HEK293 (cell line): ENCODE results near the gene CAMTA2.

Source experiments
- EGR2 ChIP-seq: fragments of 450-650 bp; formaldehyde crosslinking; IDR thresholded peaks from 2 replicates; pipeline ENCODE4 v1.5.1; 2016; ENCODE audit warnings: low read depth, missing biosample characterization, missing genetic modification characterization
- GLIS2 ChIP-seq: fragments of 450-650 bp; formaldehyde crosslinking; IDR thresholded peaks from 2 replicates; pipeline ENCODE4 v1.5.1; 2016; ENCODE audit warnings: missing biosample characterization, missing genetic modification characterization
- KLF10 ChIP-seq: fragments of 450-650 bp; IDR thresholded peaks from 2 replicates; pipeline ENCODE4 v1.5.1; 2018; ENCODE audit warnings: missing biosample characterization, mild to moderate bottlenecking, missing genetic modification characterization
- KLF9 ChIP-seq: fragments of 450-650 bp; formaldehyde crosslinking; IDR thresholded peaks from 2 replicates; pipeline ENCODE4 v1.5.1; 2016; ENCODE audit warnings: missing biosample characterization, missing genetic modification characterization, low read depth
- OSR2 ChIP-seq: fragments of 450-650 bp; formaldehyde crosslinking; IDR thresholded peaks from 2 replicates; pipeline ENCODE4 v1.5.1; 2016; ENCODE audit warnings: missing biosample characterization, missing genetic modification characterization
- PBX3 ChIP-seq: sonication (generic); formaldehyde crosslinking; IDR thresholded peaks from 2 replicates; pipeline ENCODE4 v1.8.1; 2022; ENCODE audit warnings: mild to moderate bottlenecking, moderate library complexity, missing genetic modification reagents
- PRDM1 ChIP-seq: fragments of 450-650 bp; formaldehyde crosslinking; IDR thresholded peaks from 2 replicates; pipeline ENCODE4; 2016; ENCODE audit warnings: missing biosample characterization, missing genetic modification characterization
- SALL2 ChIP-seq: fragments of 450-650 bp; formaldehyde crosslinking; IDR thresholded peaks from 2 replicates; pipeline ENCODE4 v1.5.0; 2017; ENCODE audit warnings: missing biosample characterization, mild to moderate bottlenecking, missing genetic modification characterization, borderline replicate concordance
- SP3 ChIP-seq: fragments of 450-650 bp; formaldehyde crosslinking; IDR thresholded peaks from 2 replicates; pipeline ENCODE4 v1.5.1; 2016; ENCODE audit warnings: missing biosample characterization, missing genetic modification characterization
- ZBTB17 ChIP-seq: fragments of 450-650 bp; formaldehyde crosslinking; IDR thresholded peaks from 2 replicates; pipeline ENCODE4 v1.5.1; 2016; ENCODE audit warnings: missing biosample characterization, missing genetic modification characterization
- ZFHX2 ChIP-seq: fragments of 450-650 bp; formaldehyde crosslinking; conservative IDR thresholded peaks from 2 replicates; pipeline ENCODE4 v1.5.1; 2016; ENCODE audit warnings: missing biosample characterization, missing genetic modification characterization
- ZNF121 ChIP-seq: fragments of 450-650 bp; formaldehyde crosslinking; IDR thresholded peaks from 2 replicates; pipeline ENCODE4 v1.5.1; 2016; ENCODE audit warnings: missing biosample characterization, missing genetic modification characterization
- ZNF132 ChIP-seq: fragments of 450-650 bp; formaldehyde crosslinking; IDR thresholded peaks from 2 replicates; pipeline ENCODE4 v1.5.1; 2017; ENCODE audit warnings: missing biosample characterization, missing genetic modification characterization, borderline replicate concordance
- ZNF324 ChIP-seq: fragments of 450-650 bp; formaldehyde crosslinking; IDR thresholded peaks from 2 replicates; pipeline ENCODE4 v1.5.1; 2016; ENCODE audit warnings: missing biosample characterization, missing genetic modification characterization
- ZNF341 ChIP-seq: fragments of 450-650 bp; formaldehyde crosslinking; IDR thresholded peaks from 2 replicates; pipeline ENCODE4; 2016; ENCODE audit warnings: low read depth, missing biosample characterization, missing genetic modification characterization
- ZNF423 ChIP-seq: fragments of 450-650 bp; formaldehyde crosslinking; IDR thresholded peaks from 2 replicates; pipeline ENCODE4 v1.5.1; 2016; ENCODE audit warnings: missing biosample characterization, missing genetic modification characterization
- ZNF426 ChIP-seq: fragments of 450-650 bp; formaldehyde crosslinking; IDR thresholded peaks from 2 replicates; pipeline ENCODE4 v1.5.1; 2017; ENCODE audit warnings: missing biosample characterization, missing genetic modification characterization, mild to moderate bottlenecking, inconsistent platforms, moderate library complexity
- ZNF629 ChIP-seq: fragments of 450-650 bp; formaldehyde crosslinking; IDR thresholded peaks from 2 replicates; pipeline ENCODE4 v1.5.1; 2017; ENCODE audit warnings: missing biosample characterization, missing genetic modification characterization
- ZNF645 ChIP-seq: fragments of 450-650 bp; formaldehyde crosslinking; IDR thresholded peaks from 2 replicates; pipeline ENCODE4; 2016; ENCODE audit warnings: missing biosample characterization, missing genetic modification characterization
- ZNF677 ChIP-seq: fragments of 450-650 bp; IDR thresholded peaks from 2 replicates; pipeline ENCODE4 v1.5.0; 2018; ENCODE audit warnings: missing biosample characterization, mild to moderate bottlenecking, missing genetic modification characterization, moderate library complexity
- ZNF777 ChIP-seq: fragments of 450-650 bp; formaldehyde crosslinking; IDR thresholded peaks from 2 replicates; pipeline ENCODE4 v1.5.1; 2017; ENCODE audit warnings: missing biosample characterization, missing genetic modification characterization, borderline replicate concordance
- TF ChIP-seq, protein P1 (sequence below): fragments of 450-650 bp; formaldehyde crosslinking; IDR thresholded peaks from 2 replicates; pipeline ENCODE4 v1.5.1; 2017; ENCODE audit warnings: missing biosample characterization, missing genetic modification characterization
- TF ChIP-seq, protein P2 (sequence below): fragments of 450-650 bp; formaldehyde crosslinking; IDR thresholded peaks from 2 replicates; pipeline ENCODE4 v1.5.1; 2017; ENCODE audit warnings: missing biosample characterization, missing genetic modification characterization
- TF ChIP-seq, protein P3 (sequence below): fragments of 450-650 bp; IDR thresholded peaks from 2 replicates; pipeline ENCODE4 v1.5.1; 2018; ENCODE audit warnings: missing biosample characterization, mild to moderate bottlenecking, missing genetic modification characterization
- TF ChIP-seq, protein P4 (sequence below): fragments of 450-650 bp; formaldehyde crosslinking; IDR thresholded peaks from 2 replicates; pipeline ENCODE4 v1.5.1; 2017; ENCODE audit warnings: missing biosample characterization, missing genetic modification characterization
- TF ChIP-seq, protein P5 (sequence below): fragments of 450-650 bp; formaldehyde crosslinking; IDR thresholded peaks from 2 replicates; pipeline ENCODE4 v1.5.1; 2016; ENCODE audit warnings: missing biosample characterization, missing genetic modification characterization

Gene CAMTA2

GRCh38 chr17:5031365-5032082, 44.0 kb upstream of the CAMTA2 start (continued):
- TF ChIP-seq, protein P1, sequence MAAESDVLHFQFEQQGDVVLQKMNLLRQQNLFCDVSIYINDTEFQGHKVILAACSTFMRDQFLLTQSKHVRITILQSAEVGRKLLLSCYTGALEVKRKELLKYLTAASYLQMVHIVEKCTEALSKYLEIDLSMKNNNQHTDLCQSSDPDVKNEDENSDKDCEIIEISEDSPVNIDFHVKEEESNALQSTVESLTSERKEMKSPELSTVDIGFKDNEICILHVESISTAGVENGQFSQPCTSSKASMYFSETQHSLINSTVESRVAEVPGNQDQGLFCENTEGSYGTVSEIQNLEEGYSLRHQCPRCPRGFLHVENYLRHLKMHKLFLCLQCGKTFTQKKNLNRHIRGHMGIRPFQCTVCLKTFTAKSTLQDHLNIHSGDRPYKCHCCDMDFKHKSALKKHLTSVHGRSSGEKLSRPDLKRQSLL (tag by site-specific recombination), result no peak
- TF ChIP-seq, protein P2, sequence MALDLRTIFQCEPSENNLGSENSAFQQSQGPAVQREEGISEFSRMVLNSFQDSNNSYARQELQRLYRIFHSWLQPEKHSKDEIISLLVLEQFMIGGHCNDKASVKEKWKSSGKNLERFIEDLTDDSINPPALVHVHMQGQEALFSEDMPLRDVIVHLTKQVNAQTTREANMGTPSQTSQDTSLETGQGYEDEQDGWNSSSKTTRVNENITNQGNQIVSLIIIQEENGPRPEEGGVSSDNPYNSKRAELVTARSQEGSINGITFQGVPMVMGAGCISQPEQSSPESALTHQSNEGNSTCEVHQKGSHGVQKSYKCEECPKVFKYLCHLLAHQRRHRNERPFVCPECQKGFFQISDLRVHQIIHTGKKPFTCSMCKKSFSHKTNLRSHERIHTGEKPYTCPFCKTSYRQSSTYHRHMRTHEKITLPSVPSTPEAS, result no peak
- TF ChIP-seq SALL2 (tag by site-specific recombination) (no peak), GLIS2 (peak; percentile 41; the same call in 1 of the 2 replicates), ZNF121 (peak; percentile 97), ZNF777 (tag by site-specific recombination) (no peak), ZFHX2 (peak; percentile 62), ZNF426 (tag by site-specific recombination) (no peak), EGR2 (tag by site-specific recombination) (no peak; the same call in 1 of the 2 replicates), KLF10 (tag by site-specific recombination) (0 out of 2 replicates have a peak, but pooled peaks have one; percentile 15), KLF9 (no peak), ZNF341 (tag by site-specific recombination) (no peak), ZNF645 (tag by site-specific recombination) (no peak), ZNF132 (tag by site-specific recombination) (no peak), PRDM1 (tag by site-specific recombination) (no peak), ZNF629 (tag by site-specific recombination) (no peak), PBX3 (CRISPR knock-in tag) (no peak), ZNF423 (no peak; the same call in 1 of the 2 replicates), ZNF677 (tag by site-specific recombination) (no peak), ZNF324 (tag by site-specific recombination) (0 out of 2 replicates have a peak, but pooled peaks have one; percentile 27), ZBTB17 (tag by site-specific recombination) (peak; percentile 73; the same call in 1 of the 2 replicates), OSR2 (no peak), SP3 (no peak)
- TF ChIP-seq, protein P3, sequence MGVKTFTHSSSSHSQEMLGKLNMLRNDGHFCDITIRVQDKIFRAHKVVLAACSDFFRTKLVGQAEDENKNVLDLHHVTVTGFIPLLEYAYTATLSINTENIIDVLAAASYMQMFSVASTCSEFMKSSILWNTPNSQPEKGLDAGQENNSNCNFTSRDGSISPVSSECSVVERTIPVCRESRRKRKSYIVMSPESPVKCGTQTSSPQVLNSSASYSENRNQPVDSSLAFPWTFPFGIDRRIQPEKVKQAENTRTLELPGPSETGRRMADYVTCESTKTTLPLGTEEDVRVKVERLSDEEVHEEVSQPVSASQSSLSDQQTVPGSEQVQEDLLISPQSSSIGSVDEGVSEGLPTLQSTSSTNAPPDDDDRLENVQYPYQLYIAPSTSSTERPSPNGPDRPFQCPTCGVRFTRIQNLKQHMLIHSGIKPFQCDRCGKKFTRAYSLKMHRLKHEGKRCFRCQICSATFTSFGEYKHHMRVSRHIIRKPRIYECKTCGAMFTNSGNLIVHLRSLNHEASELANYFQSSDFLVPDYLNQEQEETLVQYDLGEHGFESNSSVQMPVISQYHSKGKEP (tag by site-specific recombination), result no peak
- TF ChIP-seq, protein P4, sequence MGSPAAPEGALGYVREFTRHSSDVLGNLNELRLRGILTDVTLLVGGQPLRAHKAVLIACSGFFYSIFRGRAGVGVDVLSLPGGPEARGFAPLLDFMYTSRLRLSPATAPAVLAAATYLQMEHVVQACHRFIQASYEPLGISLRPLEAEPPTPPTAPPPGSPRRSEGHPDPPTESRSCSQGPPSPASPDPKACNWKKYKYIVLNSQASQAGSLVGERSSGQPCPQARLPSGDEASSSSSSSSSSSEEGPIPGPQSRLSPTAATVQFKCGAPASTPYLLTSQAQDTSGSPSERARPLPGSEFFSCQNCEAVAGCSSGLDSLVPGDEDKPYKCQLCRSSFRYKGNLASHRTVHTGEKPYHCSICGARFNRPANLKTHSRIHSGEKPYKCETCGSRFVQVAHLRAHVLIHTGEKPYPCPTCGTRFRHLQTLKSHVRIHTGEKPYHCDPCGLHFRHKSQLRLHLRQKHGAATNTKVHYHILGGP (tag by site-specific recombination), result 0 out of 2 replicates have a peak, but pooled peaks have one; percentile 21
- TF ChIP-seq, protein P5, sequence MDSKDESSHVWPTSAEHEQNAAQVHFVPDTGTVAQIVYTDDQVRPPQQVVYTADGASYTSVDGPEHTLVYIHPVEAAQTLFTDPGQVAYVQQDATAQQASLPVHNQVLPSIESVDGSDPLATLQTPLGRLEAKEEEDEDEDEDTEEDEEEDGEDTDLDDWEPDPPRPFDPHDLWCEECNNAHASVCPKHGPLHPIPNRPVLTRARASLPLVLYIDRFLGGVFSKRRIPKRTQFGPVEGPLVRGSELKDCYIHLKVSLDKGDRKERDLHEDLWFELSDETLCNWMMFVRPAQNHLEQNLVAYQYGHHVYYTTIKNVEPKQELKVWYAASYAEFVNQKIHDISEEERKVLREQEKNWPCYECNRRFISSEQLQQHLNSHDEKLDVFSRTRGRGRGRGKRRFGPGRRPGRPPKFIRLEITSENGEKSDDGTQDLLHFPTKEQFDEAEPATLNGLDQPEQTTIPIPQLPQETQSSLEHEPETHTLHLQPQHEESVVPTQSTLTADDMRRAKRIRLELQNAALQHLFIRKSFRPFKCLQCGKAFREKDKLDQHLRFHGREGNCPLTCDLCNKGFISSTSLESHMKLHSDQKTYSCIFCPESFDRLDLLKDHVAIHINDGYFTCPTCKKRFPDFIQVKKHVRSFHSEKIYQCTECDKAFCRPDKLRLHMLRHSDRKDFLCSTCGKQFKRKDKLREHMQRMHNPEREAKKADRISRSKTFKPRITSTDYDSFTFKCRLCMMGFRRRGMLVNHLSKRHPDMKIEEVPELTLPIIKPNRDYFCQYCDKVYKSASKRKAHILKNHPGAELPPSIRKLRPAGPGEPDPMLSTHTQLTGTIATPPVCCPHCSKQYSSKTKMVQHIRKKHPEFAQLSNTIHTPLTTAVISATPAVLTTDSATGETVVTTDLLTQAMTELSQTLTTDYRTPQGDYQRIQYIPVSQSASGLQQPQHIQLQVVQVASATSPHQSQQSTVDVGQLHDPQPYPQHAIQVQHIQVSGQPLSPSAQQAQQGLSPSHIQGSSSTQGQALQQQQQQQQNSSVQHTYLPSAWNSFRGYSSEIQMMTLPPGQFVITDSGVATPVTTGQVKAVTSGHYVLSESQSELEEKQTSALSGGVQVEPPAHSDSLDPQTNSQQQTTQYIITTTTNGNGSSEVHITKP, result peak; percentile 45; the same call in 1 of the 2 replicates
